ENCODE measurements around the gene KRT77.
"Not testable (repeated sequence)": the region's sequence is repeated elsewhere in the genome, so short reads cannot be mapped to it uniquely, and the experiment has no call there.

The KRT77 gene

DNA sequence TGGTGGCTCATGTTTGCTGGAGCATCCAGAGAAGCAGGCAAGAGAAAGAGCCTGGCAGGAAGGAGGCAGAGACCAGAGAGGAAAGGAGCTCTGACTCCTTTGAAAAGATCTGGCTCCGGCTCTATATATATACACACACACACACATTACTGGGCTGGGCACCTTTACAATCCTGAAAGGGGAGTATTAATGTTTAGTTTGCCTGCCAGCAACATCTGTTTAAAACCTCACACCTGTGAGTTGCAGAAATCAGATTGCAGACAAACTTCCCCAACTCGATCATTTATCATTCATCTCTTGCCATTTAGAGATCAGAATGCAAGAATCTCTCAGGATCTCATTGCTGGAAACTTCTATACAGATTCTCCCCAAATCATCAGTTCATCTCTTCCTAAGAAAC is at the start of gene KRT77:
Gene KRT77 (minus strand): TSS at position 101 of the 400 bp plus-strand sequence. CDS start 90 bp downstream, at position 11.
- no peak for DNase-seq

DNA sequence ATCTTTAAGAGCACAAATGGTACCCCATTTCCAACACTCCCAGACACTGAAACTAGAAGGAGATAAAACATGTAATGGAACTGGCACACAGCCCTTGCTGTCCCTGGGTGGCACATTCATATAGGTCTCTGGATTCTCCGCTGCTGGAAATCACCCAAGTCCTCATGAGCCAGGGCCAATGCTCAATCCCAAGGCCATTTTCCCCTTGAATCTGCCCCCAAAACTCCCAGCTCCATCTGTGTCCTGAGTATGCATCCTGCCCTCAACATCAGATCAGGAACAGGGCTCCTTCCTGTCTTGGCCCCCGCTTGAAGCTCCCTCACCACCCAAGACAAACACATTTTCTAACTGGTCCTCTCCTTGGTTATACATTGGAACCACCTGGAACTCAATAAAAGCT is 49.2 kb upstream of the KRT77 start:
- DNase-seq: no peak

DNA sequence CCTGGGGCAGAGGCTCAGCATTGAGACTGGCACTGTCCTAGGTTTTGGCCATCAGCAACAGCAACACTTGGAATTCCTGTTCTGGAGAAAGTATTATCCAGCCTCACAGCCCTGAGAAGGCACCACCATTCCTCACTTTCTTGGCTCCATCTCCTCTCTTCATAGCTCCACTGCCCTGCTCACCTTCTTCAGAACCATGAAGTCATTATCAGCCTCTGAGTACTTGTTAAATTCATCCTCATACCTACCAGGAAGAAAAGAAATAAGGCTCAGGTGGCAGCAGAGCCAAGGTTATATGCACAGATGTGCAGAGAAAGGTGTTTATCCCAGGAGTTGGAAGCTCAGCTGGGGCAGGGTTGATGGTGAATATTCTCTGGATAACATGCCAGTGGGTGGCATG is 48.5 kb upstream of the KRT77 start:
- DNase-seq: no peak

DNA sequence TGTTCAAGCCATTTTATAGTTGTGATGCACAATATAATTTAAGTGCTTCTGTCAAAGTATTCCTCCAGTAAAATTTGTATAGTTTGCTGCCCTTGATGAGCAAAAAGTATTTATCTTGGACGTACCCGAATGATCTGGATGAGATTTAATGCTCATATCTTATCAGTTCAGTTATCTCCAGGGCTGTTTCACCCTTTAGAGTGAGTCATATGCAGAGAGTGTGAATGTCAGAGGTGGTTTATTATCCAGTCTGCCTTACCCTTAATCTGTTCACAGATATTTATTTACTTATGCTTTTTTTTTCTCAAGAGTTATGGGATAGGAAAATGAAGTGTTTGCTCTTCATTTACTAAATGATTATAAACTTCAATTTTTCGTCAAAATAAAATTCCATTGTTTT is 47.2 kb upstream of the KRT77 start:
- not testable (repeated sequence) for DNase-seq

DNA sequence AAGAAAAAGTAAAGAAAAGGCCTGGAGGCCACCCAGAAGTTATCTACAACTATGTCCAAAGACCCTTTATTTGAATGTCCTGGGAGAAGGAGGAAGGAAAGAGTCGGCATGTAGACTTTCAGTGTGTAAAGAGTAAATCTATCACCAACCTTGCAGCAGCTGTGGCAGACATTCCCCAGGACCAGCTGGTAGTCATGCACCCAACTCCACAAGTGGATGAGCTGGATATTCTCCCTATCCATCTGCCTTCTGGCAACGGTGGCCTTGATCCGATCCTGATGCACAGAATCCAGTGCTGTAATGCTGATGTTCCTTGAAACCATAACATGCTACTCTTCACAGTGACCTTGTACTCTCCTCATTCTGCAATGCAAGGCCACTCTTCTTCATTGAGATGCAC is 46.5 kb upstream of the KRT77 start:
- no peak for DNase-seq

DNA sequence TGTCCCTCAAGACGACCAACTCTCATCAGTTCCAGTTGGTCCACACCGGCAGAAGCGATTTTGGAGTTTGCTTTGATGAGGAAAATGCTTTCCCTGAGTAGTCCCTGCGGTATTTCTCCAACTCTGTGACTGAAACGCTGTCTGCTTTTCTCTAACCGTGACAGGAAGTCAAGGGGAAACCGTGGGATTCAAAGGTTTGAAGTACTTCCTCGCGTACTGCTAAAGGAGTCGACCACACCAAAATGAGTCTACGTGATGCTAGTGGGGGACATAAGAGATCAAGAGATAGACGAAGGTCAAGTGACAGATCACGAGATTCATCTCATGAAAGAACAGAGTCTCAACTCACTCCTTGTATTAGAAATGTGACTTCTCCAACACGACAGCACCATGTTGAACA is 45.3 kb upstream of the KRT77 start:
- DNase-seq: no peak

DNA sequence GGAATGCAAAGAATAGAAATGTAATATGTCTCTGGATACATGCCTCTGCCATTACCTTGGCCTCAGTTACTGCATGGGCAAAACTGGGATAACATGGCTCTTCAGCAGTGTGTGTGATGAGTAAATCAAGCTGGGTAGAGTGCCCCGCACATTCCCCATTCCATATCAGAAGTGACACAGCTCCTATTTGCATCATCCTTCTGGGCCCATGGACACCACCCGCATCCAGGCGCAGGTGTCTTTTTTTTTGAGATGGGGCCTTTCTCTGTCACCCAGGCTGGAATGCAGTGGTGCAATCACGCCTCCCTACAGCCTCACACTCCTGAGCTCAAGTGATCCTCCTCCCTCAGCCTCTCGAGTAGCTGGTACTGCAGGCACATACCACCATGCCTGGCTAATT is 42.2 kb upstream of the KRT77 start:
- no peak for DNase-seq

DNA sequence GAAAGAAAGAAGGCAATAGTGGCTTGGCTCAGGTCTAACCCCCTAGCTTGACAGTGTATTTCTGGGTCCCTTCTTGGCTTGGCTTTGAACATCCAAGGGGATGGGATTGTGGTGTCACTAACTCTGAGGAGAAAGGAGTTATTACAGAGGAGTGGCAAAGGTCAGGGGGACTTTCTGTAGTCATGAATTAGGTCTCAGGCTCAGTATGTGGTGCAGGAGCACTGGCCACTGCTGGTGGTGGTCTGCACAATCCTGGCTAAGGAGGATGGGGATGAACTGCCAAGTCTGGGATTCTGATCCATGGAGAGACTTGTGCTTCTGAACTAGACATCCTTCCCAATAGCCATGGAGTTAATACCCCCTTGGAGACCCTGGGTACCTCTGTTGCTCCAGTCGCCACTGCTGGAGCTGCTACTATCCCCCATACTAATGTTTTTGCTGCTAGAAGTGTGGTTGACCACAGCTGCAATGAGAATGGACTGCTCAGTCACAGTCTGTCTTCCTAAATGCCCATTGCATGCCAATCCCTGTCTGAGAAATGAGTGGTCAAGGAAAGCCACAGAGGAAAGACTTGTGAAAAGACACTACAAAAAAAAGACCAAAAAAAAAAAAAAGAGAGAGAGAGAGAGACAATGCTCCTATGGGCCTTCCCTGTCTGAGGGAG is 41.3 kb upstream of the KRT77 start:
- DNase-seq: no peak

DNA sequence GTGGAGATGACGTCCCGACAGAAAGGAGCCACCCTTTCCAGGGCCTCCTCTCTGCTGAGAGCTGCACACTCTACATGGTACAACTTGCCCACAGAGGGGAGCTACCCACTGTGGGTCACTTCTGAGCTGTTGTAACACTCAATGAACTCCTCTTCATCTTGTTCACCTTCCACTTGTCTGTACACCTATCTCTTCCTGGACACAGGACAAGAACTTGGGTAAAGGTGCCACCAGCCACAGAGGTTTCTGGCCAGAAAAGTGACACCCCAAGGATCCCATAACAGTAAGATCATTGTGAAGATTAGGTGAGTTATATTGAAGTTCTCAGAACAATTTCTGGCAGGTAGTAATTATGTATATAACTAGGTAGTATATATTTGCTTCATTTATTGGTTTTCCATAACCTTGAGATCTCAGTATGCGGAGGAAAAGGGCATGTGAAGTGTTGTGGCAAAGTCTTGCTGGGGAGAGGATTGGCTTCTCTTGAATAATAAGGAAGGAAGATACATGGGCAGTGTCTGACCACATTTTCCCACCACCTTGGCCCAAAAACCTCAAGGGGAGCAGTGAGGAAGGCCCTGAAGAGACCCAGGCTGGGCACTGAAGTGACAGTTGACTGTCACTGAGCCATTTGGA is 39.6 kb upstream of the KRT77 start:
- DNase-seq: no peak

DNA sequence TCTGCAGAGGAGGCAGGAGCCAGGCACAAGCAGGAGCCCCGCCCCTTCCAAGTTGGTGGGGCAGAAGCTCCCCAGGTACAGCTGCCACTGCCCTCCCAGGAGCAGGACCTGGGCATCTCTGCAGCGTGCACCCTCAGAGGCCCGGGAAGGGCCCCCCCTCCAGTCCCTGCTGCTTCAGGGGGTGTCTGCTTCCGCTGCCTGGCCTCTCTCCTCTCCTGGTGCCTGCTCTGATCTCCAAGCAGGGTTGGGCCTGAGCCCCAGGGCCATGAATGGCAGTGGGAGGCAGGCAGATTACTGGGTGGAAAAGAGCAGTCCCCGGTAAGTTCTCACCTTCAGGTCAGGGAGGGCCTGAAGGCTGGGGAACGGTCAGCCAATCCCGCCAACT is 38.9 kb upstream of the KRT77 start:
- no peak for DNase-seq

DNA sequence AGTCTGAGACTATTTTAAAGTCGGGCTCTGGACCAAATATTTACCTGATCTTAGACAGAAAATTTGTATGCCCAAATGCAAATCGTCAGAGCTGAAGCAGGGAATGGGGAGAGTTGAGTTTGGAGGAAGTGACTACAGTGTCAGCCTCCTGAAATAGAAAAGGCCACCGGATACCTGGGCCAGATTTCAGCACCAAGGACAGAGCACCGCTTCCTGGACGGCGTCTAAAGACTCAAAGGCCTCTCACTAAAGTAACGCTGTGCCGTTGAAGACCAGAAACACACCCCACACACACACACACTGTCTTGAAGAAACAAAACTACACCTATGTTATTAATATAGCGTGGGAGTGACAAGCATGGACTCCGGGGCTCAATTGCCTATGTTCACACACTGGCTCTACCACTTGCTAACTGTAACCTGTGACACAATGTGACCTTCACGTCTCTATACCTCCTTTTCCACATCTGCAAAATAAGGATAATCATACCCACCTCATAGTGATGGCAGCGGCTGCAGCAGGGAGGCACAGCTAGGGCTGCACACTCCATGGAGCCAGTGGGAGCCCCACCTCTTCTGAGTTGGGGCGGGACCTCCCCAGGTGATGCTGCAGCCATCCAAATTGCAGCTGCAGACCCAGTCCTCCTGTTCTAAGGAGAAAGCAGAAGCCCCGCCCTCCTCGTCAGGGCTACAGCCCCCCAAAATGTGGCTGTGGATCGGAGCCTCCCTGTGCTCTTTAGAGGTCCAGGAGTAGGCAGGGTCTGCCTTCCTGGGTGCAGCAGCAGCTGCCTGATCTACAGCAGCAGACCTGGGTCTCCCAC is 38.3 kb upstream of the KRT77 start:
- no peak for DNase-seq

DNA sequence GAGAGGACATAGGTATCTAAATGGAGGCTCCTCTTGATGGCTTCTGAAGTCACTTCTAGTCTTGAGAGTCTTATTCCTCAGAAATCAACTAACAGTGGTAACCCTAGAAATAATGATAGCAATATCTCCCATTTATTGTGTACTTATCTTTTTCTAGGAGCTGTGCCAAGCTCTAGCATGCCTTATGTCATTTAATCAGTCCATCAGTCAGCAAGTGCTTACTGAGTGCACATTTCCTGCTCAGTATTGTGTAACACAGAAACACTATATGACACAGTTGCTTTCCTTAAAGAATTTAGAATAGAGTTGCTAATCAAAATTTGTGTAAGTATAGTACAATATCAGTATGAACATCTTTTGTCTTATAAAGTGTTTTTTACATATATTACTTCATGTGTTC is 37.3 kb upstream of the KRT77 start:
- DNase-seq: no peak

DNA sequence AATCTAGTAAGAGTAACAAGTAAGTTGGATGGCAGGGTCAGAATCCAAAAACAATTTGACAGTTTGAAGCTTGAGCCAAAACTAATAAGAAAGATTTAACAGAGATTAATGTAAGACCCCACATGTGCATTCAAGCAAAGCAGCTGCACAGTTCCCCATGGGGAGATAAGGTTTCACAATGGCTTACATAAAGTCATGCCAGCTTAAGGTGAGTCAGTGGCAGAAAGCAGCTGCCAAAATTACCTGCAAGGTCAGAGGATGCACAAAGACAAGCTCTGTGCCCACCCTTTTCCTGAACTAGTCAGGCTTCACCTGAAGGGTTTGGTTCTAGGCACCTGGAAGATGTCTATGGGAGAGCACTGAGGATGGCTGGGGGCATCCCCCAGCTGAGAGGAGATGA is 36.6 kb upstream of the KRT77 start:
- no peak for DNase-seq

DNA sequence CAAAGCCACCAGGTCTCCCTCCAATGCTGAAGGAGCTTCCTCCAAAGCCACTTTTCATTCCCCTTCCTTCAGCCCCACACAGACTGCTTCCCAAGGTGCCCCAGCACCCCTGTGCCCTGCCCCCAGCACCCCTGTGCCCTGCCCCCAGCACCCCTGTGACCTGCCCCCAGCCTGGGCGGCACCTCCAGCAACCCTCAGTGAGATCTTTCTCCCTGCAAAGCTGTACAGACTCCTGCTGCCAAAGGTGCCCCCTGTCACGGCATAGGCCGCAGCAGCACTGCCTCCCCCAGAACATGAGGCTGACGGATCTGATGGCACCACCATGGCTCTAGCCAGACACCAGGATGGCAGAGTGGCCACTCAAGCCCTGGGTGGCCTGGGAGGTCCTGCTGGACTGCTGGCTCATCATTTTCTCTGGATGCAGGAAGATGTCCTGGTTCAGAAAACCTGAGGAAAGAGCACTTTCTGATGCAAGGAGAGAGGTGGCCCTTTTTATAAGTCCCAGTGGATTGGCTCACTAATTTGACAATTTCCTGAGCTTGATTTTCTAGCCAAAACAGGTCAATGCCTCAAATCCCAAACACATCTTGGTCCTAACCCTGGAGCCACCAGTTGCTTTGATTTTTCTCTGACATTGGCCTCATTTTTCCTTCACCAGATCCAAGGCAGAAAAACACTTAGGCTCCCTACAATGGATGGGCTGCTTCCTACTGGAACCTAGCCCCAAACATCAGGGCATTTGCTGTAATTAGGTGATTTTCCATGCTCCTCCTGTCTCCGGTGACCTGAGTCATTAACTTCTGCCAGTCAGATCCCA is 32.7 kb upstream of the KRT77 start:
- no peak for DNase-seq

DNA sequence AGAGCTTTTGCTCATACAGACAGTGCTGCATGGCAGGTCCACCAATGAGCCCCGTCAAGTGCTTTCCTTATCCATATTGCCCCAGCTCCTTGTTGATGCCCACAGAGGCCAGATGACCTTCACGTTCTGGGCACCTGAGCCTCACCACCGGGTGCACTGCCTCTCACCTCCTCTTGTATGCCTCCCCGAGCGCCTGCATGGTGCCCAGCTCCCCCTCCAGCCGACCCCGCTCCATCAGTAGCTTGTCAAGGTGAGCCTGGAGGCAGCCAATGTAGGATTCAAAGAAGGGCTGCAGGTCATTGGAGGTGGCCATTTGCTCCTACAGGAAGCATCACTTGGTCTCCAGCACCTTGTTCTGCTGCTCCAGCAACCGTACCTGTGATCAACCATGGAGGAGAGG is 31.8 kb upstream of the KRT77 start:
- no peak for DNase-seq

DNA sequence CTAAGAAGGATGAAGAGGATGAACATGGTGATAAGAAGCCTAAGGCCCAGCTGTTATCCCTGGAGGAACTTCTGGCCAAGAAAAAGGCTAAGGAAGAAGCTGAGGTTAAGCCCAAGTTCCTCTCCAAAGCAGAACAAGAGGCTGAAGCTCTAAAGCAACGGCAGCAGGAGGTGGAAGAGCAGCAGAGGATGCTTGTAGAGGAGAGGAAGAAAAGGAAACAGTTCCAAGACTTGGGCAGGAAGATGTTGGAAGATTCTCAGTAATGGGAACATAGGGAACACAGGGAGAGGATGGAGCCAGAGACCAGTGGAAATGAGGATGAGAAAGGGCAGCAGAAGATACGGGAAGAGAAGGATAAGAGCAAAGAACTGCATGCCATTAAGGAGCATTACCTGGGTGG is 27.5 kb upstream of the KRT77 start:
- DNase-seq: no peak

DNA sequence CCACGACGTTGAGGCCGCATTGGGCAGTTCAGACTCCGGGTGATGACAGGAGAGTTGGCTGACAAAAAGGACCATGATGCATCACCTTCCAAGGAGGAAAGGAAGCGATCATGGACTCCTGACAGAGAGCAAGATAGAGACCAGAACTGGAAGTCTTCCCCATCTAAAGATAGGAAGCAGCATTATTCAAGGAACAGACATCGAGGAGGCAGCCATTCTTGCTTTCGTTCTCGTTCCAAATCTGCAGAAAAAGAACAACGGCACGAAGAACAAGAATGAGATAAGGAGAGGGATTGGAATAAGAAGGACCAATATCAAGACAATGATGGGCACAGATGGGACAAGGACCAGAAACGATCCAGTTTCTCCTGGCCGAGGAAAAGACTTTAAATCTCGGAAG is 27.1 kb upstream of the KRT77 start:
- no peak for DNase-seq

DNA sequence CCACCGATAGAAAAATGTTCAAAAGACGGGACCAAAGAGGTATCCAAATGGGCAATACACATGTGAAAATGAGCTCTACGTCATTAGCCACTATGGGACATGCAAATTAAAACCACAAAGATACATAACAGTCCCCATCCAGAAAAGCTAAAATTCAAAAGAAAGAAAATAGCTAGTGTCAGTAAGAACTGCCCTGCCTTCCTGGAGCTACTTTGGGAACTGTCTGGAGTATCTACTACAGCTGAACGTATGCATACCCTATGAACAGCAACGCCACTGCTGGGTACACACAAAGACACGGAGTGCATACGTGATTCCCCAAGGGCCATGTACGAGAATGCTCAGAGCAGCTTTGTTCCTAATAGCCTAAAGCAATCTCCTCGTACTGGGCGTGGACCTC is 25.8 kb upstream of the KRT77 start:
- DNase-seq: no peak

DNA sequence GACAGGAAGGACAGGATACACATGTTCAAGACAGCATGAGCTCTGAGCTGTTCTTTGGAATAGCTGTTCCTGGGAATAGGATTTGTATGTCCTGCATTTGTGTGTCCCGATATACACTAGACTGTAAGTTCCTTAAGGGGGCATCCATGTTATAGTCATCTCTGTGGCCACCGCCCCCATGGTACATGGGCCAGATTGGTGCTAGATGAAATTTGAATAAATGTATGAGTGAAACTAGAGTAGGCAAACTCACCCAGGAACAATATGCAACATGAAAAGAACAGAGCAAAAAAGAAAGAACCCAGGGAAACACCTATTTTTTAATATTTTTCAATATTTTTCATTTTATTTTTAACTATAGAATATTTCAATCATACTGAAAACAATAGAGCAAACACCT is 25.1 kb upstream of the KRT77 start:
- DNase-seq: no peak

DNA sequence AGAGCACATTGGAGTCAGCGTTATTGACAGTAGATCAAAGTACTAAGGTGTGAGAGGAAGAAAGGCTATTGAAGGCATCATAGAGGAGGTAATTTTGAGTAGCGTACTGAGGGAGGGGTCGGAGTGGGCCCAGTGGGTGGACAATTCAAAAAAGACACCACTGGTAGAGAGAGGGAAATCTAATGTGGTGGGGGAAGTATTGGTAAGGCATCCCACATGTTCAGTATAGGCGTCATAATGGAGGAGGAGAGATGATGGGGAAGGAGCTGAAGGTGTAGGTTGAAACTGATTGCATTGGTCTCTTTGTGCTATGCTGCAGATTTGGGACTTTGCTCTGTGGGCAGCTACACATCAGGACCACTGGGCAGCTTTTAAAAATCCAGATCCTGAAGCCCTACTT is 23.7 kb upstream of the KRT77 start:
- DNase-seq: no peak

DNA sequence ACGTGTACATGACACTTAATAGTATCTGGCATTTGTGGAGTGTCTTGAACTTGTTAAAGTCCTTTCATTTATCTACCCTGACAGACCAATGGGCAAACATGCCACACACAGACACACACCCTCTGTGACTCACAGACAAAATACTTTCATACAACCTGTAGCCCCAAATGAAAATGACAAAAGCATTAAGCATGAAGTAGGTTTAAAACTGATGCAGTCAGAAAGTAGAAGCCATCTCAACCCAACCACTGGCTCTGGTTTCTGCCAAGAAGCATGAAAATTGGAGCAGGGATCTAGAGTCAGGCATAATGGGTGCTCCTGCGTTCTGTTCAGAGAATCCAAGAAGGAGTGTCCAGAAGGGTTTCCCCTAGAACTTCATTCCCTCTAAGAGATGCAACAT is 23.1 kb upstream of the KRT77 start:
- no peak for DNase-seq

DNA sequence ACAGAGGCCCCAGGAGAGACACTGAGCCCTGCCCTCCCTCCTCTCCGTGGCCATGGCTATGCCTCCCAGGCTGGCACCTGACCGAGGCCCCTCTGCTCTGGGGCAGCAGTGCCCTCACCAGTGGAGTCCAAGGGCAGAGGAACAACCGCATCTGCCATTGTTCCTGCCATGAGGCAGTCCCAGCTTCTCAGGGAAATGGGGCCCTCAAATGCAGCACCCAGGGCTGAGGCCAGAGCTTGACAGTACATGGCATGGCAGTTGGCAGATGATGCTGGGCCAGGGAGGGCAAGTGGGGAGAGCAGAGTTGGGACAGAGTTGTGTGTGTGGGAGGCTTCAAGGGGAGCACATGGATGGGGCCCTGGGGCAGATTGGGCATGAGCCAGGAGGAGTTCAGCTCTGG is 21.1 kb upstream of the KRT77 start:
- no peak for DNase-seq

DNA sequence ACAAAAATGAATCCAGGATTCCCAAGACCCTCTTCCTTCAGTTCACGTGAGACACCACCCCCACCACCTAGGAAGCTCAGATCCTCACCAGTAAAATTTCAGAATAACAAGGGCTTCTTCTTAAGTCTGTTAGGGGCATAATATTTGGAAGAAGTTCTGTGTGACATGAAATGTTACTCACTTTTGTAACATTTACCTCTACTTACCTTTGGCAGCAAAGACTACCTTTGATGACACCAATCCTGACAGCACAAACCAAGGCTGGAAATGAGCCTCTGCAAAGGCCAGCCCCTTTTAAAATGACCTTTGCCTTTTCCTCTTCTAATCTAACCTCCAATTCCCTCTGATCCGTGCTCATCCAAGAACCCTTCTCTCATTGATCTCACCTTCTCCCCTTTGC is 19.4 kb upstream of the KRT77 start:
- DNase-seq: no peak
